ENCODE measurements around the gene TNRC18.

The TNRC18 gene

DNA sequence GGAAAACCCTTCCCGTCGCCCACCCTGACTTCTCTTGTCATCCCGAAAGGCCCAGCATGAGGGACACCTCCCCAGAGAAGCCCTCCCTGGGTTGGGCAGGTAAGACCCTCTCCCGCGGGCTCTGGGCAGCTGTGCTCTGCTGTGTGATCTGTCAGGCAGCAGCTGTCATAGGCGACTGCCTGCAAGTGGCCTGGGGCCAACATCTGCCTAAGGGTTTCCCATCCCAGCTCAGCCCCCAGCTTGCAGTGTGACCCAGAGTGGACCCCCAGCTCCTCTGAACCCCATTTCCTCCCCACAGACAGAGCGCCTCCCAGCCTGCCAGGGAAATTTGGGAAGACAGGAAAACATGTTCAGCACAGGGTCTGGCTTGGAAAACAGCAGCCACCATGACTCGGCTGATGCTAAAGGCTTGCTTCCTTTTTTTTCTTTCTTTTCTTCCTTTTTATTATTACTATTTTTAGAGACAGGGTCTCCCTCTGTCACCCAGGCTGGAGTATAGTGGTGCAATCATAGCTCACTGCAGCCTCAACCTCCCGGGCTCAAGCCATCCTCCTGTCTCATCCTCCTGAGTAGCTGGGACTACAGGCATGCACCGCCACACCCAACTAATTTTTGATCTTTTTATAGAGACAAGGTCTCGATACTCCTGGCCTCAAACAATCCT lies 18.3 kb upstream of the TNRC18 start:
- H3F3A ChIP-seq (ENCODE audit: insufficient read depth), result no peaks in the 10 kb centered on the region
- no peaks in the 10 kb centered on the region for H4K20me1 ChIP-seq (ENCODE audit: low read depth, low read length)
- H3K4me3 ChIP-seq (ENCODE audit: insufficient read depth, low read length, poor library complexity, severe bottlenecking), result no peak overlapping the region
- H3K36me3 ChIP-seq (ENCODE audit: low read length), result no peaks in the 10 kb centered on the region
- no peaks in the 10 kb centered on the region for H3K9me2 ChIP-seq (replicated peaks; ENCODE audit: insufficient read depth, low read length)
- H3K4me2 ChIP-seq (ENCODE audit: low read depth, low read length, poor library complexity, severe bottlenecking), result no peak overlapping the region
- no peak overlapping the region for H3K27ac ChIP-seq (ENCODE audit: low read depth, low read length)
- no peaks in the 10 kb centered on the region for H3K27me3 ChIP-seq (ENCODE audit: low read length)
- TF ChIP-seq CTCF (IDR thresholded peaks at IDR 0.05; ENCODE audit: insufficient read depth, low read length, poor library complexity, severe bottlenecking) (no peak), EZH2phosphoT487 (conservative IDR thresholded peaks at IDR 0.05; ENCODE audit: low read length) (no peak)
- H3K79me2 ChIP-seq (ENCODE audit: insufficient read depth, low read length), result no peaks in the 10 kb centered on the region
- H3K9me3 ChIP-seq (ENCODE audit: insufficient read depth, low read length), result no peaks in the 10 kb centered on the region
- H3K9ac ChIP-seq (ENCODE audit: low read length), result no peak overlapping the region
- no peak overlapping the region for H2AFZ ChIP-seq (ENCODE audit: low read depth, low read length, severe bottlenecking)

GRCh38 chr7:5439572-5440496 lies 16.2 kb upstream of the TNRC18 start:
- Histone ChIP-seq H4K20me1 (ENCODE audit: low read depth, low read length) (no peaks in the 10 kb centered on the region), H3K9me3 (ENCODE audit: insufficient read depth, low read length) (no peaks in the 10 kb centered on the region), H3K79me2 (ENCODE audit: insufficient read depth, low read length) (no peaks in the 10 kb centered on the region), H3F3A (ENCODE audit: insufficient read depth) (no peaks in the 10 kb centered on the region), H3K4me2 (ENCODE audit: low read depth, low read length, poor library complexity, severe bottlenecking) (no peak overlapping the region), H3K27me3 (ENCODE audit: low read length) (no peaks in the 10 kb centered on the region), H3K27ac (ENCODE audit: low read depth, low read length) (no peak overlapping the region), H2AFZ (ENCODE audit: low read depth, low read length, severe bottlenecking) (no peak overlapping the region), H3K36me3 (ENCODE audit: low read length) (no peaks in the 10 kb centered on the region), H3K9me2 (replicated peaks; ENCODE audit: insufficient read depth, low read length) (no peaks in the 10 kb centered on the region), H3K9ac (ENCODE audit: low read length) (no peak overlapping the region), H3K4me3 (ENCODE audit: insufficient read depth, low read length, poor library complexity, severe bottlenecking) (no peak overlapping the region)
- TF ChIP-seq CTCF (IDR thresholded peaks at IDR 0.05; ENCODE audit: insufficient read depth, low read length, poor library complexity, severe bottlenecking) (no peak), EZH2phosphoT487 (conservative IDR thresholded peaks at IDR 0.05; ENCODE audit: low read length) (no peak)

- H2AFZ ChIP-seq (ENCODE audit: low read depth, low read length, severe bottlenecking), result no peak overlapping the region
- H3K9ac ChIP-seq (ENCODE audit: low read length), result no peak overlapping the region
- no peaks in the 10 kb centered on the region for H3K79me2 ChIP-seq (ENCODE audit: insufficient read depth, low read length)
Observed at GRCh38 chr7:5439209-5439571, 15.6 kb upstream of the TNRC18 start.

More at GRCh38 chr7:5439209-5439571, 15.6 kb upstream of the TNRC18 start:
- no peak overlapping the region for H3K27ac ChIP-seq (ENCODE audit: low read depth, low read length)
- no peak overlapping the region for H3K4me2 ChIP-seq (ENCODE audit: low read depth, low read length, poor library complexity, severe bottlenecking)
- H3K9me3 ChIP-seq (ENCODE audit: insufficient read depth, low read length), result no peaks in the 10 kb centered on the region
- no peak for TF ChIP-seq CTCF (IDR thresholded peaks at IDR 0.05; ENCODE audit: insufficient read depth, low read length, poor library complexity, severe bottlenecking)
- no peak for TF ChIP-seq EZH2phosphoT487 (conservative IDR thresholded peaks at IDR 0.05; ENCODE audit: low read length)
- no peaks in the 10 kb centered on the region for H4K20me1 ChIP-seq (ENCODE audit: low read depth, low read length)
- no peak overlapping the region for H3K4me3 ChIP-seq (ENCODE audit: insufficient read depth, low read length, poor library complexity, severe bottlenecking)
- H3K36me3 ChIP-seq (ENCODE audit: low read length), result no peaks in the 10 kb centered on the region
- no peaks in the 10 kb centered on the region for H3F3A ChIP-seq (ENCODE audit: insufficient read depth)
- H3K9me2 ChIP-seq (replicated peaks; ENCODE audit: insufficient read depth, low read length), result no peaks in the 10 kb centered on the region
- H3K27me3 ChIP-seq (ENCODE audit: low read length), result no peaks in the 10 kb centered on the region

Measured in SU-DHL-6 (cell line).